NB4 (cell line): Measurements from ENCODE around the gene SPRTN.

Experiments
- CTCF ChIP-seq: IDR thresholded peaks from one replicate; pipeline ENCODE4 v1.5.1; 2012; ENCODE audit warnings: low read depth, low read length
- POLR2A ChIP-seq: IDR thresholded peaks from 2 replicates; pipeline ENCODE4 v1.6.1; 2011; ENCODE audit warnings: mild to moderate bottlenecking; ENCODE audit not compliant: insufficient read length; ENCODE audit errors: extremely low read depth

GRCh38 chr1:231392389-231393131 is 54.5 kb downstream of the SPRTN start:
- TF ChIP-seq POLR2A, result no peak
- no peak for TF ChIP-seq CTCF
